Measurements from ENCODE around the gene DNAH2. TPM values are rescaled to one million over a fixed set of nuclear protein-coding genes. Genes with fewer than 3 reads are reported as not detected.
A peak's percentile ranks its signal among the peaks of the same experiment; 100 is the strongest.

DNAH2 gene
- total RNA-seq, 1 experiment from 2014 or later: 0.15 TPM

DNA sequence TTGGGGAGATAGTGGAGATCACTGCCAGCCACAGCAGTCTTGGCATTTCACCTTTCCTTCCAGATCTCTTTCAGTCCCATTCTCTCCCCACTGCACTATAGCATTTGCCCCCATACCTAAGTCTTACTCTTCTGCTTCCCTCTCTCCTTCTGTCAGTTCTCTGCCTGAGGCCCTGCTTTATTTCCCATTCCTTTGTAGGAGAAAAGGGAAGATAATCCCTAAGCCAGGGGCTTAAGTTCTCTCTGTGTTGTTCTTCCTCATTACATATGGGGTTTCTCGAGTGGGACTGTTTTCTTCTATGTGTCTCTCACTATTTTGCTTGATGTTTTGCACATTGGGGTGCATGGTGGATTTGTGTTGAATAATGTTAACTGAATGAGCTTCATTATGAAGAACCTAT is 122.9 kb downstream of the DNAH2 start:
- Histone ChIP-seq H3K79me1 (ENCODE audit: insufficient read depth, low read depth, low read length, poor library complexity, severe bottlenecking) (no peaks in the 10 kb centered on the region), H2BK5ac (ENCODE audit: insufficient read length, low read length) (no peak overlapping the region), H4K91ac (ENCODE audit: insufficient read length, low read depth, low read length) (no peak overlapping the region), H3K56ac (ENCODE audit: insufficient read length, low read depth, low read length) (no peak overlapping the region), H3K4me2 (ENCODE audit: insufficient read depth, insufficient read length, low read length) (no peak overlapping the region), H4K5ac (ENCODE audit: insufficient read length, low read depth, low read length) (no peak overlapping the region), H3K27me3 (ENCODE audit: insufficient read depth, low read length) (peaks cover 28% of the 10 kb centered on the region; the same call in 1 of the 2 replicates), H2BK120ac (ENCODE audit: low read depth, low read length, poor library complexity, severe bottlenecking) (no peak overlapping the region), H2AFZ (ENCODE audit: low read length) (no peak overlapping the region), H3K79me2 (ENCODE audit: insufficient read depth, low read length) (no peaks in the 10 kb centered on the region), H3K23me2 (ENCODE audit: insufficient read length, low read depth, low read length, poor library complexity, severe bottlenecking) (peaks cover 45% of the 10 kb centered on the region), H2AK5ac (ENCODE audit: insufficient read length, low read length) (no peak overlapping the region), H4K8ac (replicated peaks; ENCODE audit: insufficient read length, low read depth, low read length) (no peak overlapping the region), H3K18ac (ENCODE audit: insufficient read length, low read depth, low read length) (no peak overlapping the region), H2BK12ac (ENCODE audit: insufficient read length, low read depth, low read length) (no peak overlapping the region), H3K23ac (ENCODE audit: insufficient read length, low read depth, low read length) (no peak overlapping the region), H3K4ac (ENCODE audit: low read depth, low read length) (no peak overlapping the region), H3K9me3 (ENCODE audit: control insufficient read depth, low read depth, low read length) (no peaks in the 10 kb centered on the region), H3K14ac (ENCODE audit: insufficient read depth, low read length) (no peak overlapping the region), H4K20me1 (ENCODE audit: control insufficient read depth, insufficient read depth, insufficient read length) (no peaks in the 10 kb centered on the region), H3K4me1 (ENCODE audit: insufficient read depth, low read length) (no peaks in the 10 kb centered on the region; the same call in 1 of the 2 replicates), H2BK15ac (ENCODE audit: low read depth, low read length) (no peak overlapping the region), H2BK20ac (ENCODE audit: low read depth, low read length, poor library complexity, severe bottlenecking) (no peak overlapping the region), H3K9ac (ENCODE audit: extremely low read depth, insufficient read length, low read length) (no peak overlapping the region), H3K27ac (ENCODE audit: insufficient read length, low read depth, low read length) (no peak overlapping the region), H3T11ph (ENCODE audit: low read length) (no peak overlapping the region)
- no peak for DNase-seq
- no peaks in the 10 kb centered on the region; a peak in 1 of 5 replicates for H3K9me3 Mint-ChIP-seq
- H3K27me3 Mint-ChIP-seq (ENCODE audit: low read depth): peaks cover 30% of the 10 kb centered on the region
- TF ChIP-seq, protein P1, sequence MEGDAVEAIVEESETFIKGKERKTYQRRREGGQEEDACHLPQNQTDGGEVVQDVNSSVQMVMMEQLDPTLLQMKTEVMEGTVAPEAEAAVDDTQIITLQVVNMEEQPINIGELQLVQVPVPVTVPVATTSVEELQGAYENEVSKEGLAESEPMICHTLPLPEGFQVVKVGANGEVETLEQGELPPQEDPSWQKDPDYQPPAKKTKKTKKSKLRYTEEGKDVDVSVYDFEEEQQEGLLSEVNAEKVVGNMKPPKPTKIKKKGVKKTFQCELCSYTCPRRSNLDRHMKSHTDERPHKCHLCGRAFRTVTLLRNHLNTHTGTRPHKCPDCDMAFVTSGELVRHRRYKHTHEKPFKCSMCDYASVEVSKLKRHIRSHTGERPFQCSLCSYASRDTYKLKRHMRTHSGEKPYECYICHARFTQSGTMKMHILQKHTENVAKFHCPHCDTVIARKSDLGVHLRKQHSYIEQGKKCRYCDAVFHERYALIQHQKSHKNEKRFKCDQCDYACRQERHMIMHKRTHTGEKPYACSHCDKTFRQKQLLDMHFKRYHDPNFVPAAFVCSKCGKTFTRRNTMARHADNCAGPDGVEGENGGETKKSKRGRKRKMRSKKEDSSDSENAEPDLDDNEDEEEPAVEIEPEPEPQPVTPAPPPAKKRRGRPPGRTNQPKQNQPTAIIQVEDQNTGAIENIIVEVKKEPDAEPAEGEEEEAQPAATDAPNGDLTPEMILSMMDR (conservative IDR thresholded peaks at IDR 0.05): no peak
- peak overlapping the region; percentile 89 to 94 for H3K4me3 Mint-ChIP-seq
- peaks cover 42 to 58% of the 10 kb centered on the region in 2 experiments for H3K4me1 Mint-ChIP-seq
- no CpG with 5 or more reads among the region's 1 CpG for WGBS (ENCODE audit: extremely low coverage, insufficient read length, low lambda C conversion rate)
- no peak overlapping the region for H3K27ac Mint-ChIP-seq
- H3K36me3 Mint-ChIP-seq (ENCODE audit: insufficient read depth in 1 of 3, low read depth in 3 of 3): peaks cover 2 to 11% (median 9%) of the 10 kb centered on the region in 3 experiments; a peak in 5 of 7 replicates
